NCI-H2227 (cell line): Measurements from ENCODE around the gene ABCF2.

Source experiments
- DNase-seq: peaks from one replicate; lab custom pipeline; 2025; ENCODE audit not compliant: unreplicated experiment; lab: John Stamatoyannopoulos, UW

ABCF2 gene

GRCh38 chr7:151226560-151226874 is 488 bp downstream of the ABCF2 start:
- no peak for DNase-seq

- no peak for DNase-seq
Measured at GRCh38 chr7:151225948-151226510, 976 bp downstream of the ABCF2 start.

- no peak for DNase-seq
Measured at GRCh38 chr7:151223728-151224127, 3.3 kb downstream of the ABCF2 start.

GRCh38 chr7:151218170-151218569 is 8.8 kb downstream of the ABCF2 start:
- no peak for DNase-seq

GRCh38 chr7:151215396-151215795 is 11.6 kb downstream of the ABCF2 start:
- no peak for DNase-seq

GRCh38 chr7:151213826-151214225 is 13.2 kb downstream of the ABCF2 start:
- DNase-seq = no peak

DNA sequence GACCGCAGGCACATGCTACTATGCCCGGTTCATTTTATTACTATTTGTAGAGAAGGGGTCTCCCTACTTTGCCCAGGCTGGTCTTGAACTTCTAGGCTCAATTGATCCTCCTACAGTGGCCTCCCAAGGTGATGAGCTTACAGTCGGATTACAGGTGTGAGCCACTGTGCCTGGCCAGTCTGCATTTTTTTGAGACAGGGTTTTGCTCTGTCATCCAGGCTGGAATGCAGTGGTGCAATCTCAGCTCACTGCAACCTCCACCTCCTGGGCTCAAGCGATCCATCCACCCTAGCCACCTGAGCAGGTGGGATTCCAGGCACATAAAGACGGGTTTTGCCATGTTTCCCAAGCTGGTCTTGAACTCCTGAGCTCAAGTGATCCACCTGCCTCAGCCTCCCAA is 14.4 kb downstream of the ABCF2 start:
- DNase-seq = no peak

GRCh38 chr7:151211155-151211772 is 15.7 kb downstream of the ABCF2 start:
- DNase-seq = no peak

- no peak for DNase-seq
Measured at GRCh38 chr7:151210087-151210854, 16.7 kb downstream of the ABCF2 start, which contains the start of gene H2BK1. Gene H2BK1, minus strand, starts transcription at chr7:151210488. Its CDS starts 170 bp downstream, at chr7:151210318.

- no peak for DNase-seq
Measured at GRCh38 chr7:151209588-151209987, 17.4 kb downstream of the ABCF2 start.

- DNase-seq = no peak
Measured at GRCh38 chr7:151208253-151208862, 18.6 kb downstream of the ABCF2 start.

DNA sequence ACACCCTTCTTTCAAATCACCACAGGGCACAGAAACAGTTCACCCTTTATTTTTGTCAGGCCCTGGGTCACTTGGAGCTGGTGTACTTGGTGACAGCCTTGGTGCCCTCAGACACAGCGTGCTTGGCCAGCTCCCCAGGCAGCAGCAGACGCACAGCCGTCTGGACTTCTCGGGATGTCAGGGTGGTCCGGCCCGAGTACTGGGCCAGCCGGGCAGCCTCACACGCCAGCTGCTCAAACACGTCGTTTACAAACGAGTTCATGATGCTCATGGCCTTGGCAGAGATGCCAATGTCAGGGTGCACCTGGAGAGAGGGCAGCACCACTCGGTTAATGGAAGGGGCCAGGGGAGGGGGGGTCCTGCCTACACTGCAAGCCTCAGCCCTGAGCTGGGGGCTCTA is 19.2 kb downstream of the ABCF2 start:
- DNase-seq = no peak

- no peak for DNase-seq
Measured at GRCh38 chr7:151207315-151207714, 19.7 kb downstream of the ABCF2 start.

DNA sequence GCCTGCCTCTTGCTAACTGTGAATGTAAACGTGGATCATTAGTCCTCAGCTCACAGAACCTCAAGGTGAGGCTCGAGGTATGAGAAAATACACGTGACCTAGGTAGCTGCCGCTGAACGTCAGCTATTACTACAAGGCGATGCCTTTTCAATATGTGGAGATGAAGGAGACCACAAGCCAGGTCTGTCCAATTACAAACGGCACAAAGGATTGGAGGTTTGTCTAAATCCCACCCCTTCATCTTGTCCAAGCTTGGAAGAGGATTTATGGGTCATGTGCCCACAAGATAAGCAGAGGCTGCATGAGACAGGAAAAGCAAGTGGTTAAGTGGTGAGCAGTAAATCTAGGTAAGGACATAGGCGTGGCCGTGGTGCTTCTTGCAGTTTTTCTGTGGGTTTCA is 20.1 kb downstream of the ABCF2 start:
- no peak for DNase-seq

- no peak for DNase-seq
Measured at GRCh38 chr7:151205730-151206129, 21.3 kb downstream of the ABCF2 start.

DNA sequence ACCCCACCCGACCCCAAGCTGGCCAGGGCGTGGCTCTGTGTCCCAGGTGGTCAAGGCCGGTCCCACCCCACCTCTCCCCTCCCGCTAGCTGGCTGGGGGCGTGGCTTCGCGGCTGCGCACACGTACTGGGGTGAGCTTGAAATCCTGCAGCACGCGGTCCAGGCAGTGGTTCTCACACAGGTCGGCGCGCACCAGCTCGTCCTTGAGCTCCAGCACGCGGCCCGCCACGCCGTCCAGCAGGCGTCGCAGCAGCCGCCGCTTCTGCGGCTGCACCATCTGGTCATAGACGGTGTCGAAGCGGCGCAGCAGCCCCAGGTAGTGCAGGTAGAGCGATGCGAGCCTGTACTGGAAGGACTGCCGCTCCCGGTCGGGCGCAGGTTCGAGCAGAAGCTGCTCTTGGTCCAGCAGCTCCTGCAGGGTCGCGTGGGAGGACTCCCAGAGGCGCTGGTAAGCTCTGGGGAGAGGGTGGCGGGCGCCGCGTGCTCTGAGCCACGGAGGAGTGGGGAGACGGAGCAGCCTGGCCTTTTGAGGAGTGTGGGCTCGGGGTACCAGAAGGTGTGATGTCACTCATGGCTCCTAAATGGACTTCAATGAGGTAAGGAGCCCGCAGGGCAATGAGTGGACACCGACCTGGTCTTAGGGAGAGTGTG is 22.5 kb downstream of the ABCF2 start:
- DNase-seq = no peak

GRCh38 chr7:151202836-151203235 is 24.2 kb downstream of the ABCF2 start:
- DNase-seq = no peak

- DNase-seq = no peak
Measured at GRCh38 chr7:151201751-151202150, 25.3 kb downstream of the ABCF2 start.

DNA sequence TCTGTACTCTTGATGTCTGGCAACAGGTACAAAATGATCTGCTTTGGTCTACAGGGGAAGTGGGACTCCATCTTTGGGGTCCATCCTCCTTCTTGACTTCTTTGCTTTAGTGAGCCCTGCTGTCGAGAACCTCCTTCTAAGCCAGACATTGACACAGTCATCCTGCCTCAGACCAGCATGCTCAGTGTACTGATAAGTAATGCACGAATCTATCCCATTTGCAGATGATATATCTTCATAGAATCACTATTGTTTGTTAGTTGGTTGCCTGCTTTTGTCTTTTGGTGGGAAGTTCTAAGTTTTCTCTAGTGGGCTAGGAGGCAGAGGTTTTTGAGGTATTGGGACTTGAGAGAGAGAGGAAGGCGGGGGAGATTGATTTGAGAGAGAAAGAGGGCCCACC is 25.7 kb downstream of the ABCF2 start:
- DNase-seq = no peak

GRCh38 chr7:151198945-151199848 is 27.8 kb downstream of the ABCF2 start:
- peak; percentile 85 for DNase-seq

DNA sequence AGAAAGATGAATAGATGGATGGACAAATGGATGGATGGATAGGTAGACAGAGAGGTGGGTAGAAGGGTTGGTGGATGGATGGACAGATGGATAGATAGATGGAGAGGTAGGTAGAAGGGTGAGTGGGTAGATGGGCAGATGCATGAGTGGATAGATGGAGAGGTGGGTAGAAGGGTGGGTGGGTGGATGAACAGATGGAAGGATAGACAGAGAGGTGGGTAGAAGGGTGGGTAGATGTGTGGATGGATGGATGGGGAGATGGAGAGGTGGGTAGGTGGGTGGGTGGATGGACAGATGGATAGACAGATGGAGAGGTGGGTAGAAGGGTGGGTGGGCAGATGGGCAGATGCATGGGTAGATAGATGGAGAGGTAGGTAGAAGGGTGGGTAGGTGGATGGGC is 29.1 kb downstream of the ABCF2 start:
- no peak for DNase-seq
